ENCODE data around the gene YRDC.

DNA sequence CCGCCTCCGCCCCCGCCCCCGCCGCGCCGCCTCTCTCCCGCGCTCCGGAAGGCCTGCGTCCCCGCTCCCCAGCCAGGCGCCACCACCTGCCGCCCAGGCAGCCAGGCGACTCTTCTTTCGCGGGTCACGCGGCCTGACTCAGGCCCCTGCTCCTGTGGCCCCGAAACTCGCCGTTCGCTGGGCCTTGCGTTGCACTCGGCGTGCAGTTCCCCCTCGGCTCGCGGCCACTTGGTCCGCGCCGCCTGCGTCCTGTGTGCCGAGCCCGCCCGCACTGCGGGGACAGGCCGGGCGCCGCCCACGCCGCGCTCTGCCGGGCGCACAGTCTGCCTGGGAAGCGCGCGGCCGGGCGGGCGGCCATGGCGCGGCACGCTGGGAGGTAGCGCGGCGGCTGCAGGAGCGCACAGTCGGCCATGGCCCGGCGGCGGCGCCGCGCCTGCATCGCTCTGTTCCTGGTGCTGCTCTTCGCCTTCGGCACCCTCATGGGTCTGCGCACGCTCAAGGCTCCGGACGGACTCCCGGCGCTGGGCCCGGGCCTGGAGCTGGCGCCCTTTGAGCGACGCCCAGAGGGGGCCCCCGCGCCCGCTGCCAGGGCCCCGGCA lies 14.1 kb downstream of the YRDC start, which contains the start of gene MANEAL:
- TF ChIP-seq, protein P1, sequence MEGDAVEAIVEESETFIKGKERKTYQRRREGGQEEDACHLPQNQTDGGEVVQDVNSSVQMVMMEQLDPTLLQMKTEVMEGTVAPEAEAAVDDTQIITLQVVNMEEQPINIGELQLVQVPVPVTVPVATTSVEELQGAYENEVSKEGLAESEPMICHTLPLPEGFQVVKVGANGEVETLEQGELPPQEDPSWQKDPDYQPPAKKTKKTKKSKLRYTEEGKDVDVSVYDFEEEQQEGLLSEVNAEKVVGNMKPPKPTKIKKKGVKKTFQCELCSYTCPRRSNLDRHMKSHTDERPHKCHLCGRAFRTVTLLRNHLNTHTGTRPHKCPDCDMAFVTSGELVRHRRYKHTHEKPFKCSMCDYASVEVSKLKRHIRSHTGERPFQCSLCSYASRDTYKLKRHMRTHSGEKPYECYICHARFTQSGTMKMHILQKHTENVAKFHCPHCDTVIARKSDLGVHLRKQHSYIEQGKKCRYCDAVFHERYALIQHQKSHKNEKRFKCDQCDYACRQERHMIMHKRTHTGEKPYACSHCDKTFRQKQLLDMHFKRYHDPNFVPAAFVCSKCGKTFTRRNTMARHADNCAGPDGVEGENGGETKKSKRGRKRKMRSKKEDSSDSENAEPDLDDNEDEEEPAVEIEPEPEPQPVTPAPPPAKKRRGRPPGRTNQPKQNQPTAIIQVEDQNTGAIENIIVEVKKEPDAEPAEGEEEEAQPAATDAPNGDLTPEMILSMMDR (IDR thresholded peaks at IDR 0.05 in 2 of 3, conservative IDR thresholded peaks at IDR 0.05 in 1 of 3; ENCODE audit: insufficient read depth in 2 of 3, low read depth in 1 of 3, low read length in 3 of 3) = no peak
- no peak for TF ChIP-seq GATA2 (CRISPR knock-in tag; IDR thresholded peaks at IDR 0.05)
- TF ChIP-seq, protein P2, sequence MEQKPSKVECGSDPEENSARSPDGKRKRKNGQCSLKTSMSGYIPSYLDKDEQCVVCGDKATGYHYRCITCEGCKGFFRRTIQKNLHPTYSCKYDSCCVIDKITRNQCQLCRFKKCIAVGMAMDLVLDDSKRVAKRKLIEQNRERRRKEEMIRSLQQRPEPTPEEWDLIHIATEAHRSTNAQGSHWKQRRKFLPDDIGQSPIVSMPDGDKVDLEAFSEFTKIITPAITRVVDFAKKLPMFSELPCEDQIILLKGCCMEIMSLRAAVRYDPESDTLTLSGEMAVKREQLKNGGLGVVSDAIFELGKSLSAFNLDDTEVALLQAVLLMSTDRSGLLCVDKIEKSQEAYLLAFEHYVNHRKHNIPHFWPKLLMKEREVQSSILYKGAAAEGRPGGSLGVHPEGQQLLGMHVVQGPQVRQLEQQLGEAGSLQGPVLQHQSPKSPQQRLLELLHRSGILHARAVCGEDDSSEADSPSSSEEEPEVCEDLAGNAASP (IDR thresholded peaks at IDR 0.05) = no peak
- no peak for TF ChIP-seq NFXL1 (CRISPR knock-in tag; IDR thresholded peaks at IDR 0.05)
- no peak for TF ChIP-seq EP300 (IDR thresholded peaks at IDR 0.05; ENCODE audit: low read length)
- peak; percentile 27; the same call in 1 of the 2 replicates for TF ChIP-seq MYC (IDR thresholded peaks at IDR 0.05; ENCODE audit: low read depth, low read length)
- no peak for TF ChIP-seq MYC (CRISPR knock-in tag; IDR thresholded peaks at IDR 0.05; ENCODE audit: borderline replicate concordance, low read depth)
- no peak for TF ChIP-seq ZNF121 (CRISPR knock-in tag; conservative IDR thresholded peaks at IDR 0.05)
- no peak for TF ChIP-seq ZFP36 (IDR thresholded peaks at IDR 0.05; ENCODE audit: low read depth, low read length, partially characterized antibody)
- TF ChIP-seq SAP30 (IDR thresholded peaks at IDR 0.05; ENCODE audit: borderline replicate concordance, insufficient read depth, low read depth, low read length, poor library complexity, severe bottlenecking) = no peak
- TF ChIP-seq ZNF561 (CRISPR knock-in tag; conservative IDR thresholded peaks at IDR 0.05) = no peak
- TF ChIP-seq ETV5 (CRISPR knock-in tag; IDR thresholded peaks at IDR 0.05; ENCODE audit: low read depth) = no peak
- no peak for TF ChIP-seq KDM1A (IDR thresholded peaks at IDR 0.05)
